Measurements from ENCODE around the gene EI24.

GRCh38 chr11:125627236-125627910 is 58.1 kb downstream of the EI24 start:
- TF ChIP-seq CTCF (IDR thresholded peaks at IDR 0.05; ENCODE audit: borderline replicate concordance, extremely low read depth, low read length, poor library complexity, severe bottlenecking) (no peak), EZH2 (IDR thresholded peaks at IDR 0.05; ENCODE audit: borderline replicate concordance, low read depth, low read length, severe bottlenecking) (no peak)
